HG03139 (cell line): ENCODE data around the gene CCDC24.

Experiments used
- ATAC-seq: cut with Tn5 transposase; IDR thresholded peaks from one replicate; pipeline ENCODE4 v1.9.1; 2021; ENCODE audit not compliant: unreplicated experiment

The CCDC24 gene

GRCh38 chr1:43991476-43992231 lies at the start of gene CCDC24:
TSS of gene CCDC24 (plus strand) at chr1:43991599. CDS start at chr1:43991879, 280 bp downstream.
- no peak for ATAC-seq

- no peak for ATAC-seq
Measured at GRCh38 chr1:43942411-43942810, 49.0 kb upstream of the CCDC24 start.

GRCh38 chr1:43944860-43945259 lies 46.5 kb upstream of the CCDC24 start:
- ATAC-seq, result no peak

GRCh38 chr1:43945674-43946235 lies 45.6 kb upstream of the CCDC24 start:
- ATAC-seq, result no peak

- peak; percentile 91 for ATAC-seq
Measured at GRCh38 chr1:43946236-43947060, 45.0 kb upstream of the CCDC24 start, which contains the start of gene IPO13. TSS of gene IPO13 (plus strand) at chr1:43946950. CDS start at chr1:43947601, 651 bp downstream.

- ATAC-seq, result no peak
Measured at GRCh38 chr1:43947061-43947873, 44.1 kb upstream of the CCDC24 start.

- no peak for ATAC-seq
Measured at GRCh38 chr1:43947874-43948437, 43.4 kb upstream of the CCDC24 start.

- ATAC-seq, result no peak
Measured at GRCh38 chr1:43949678-43950077, 41.7 kb upstream of the CCDC24 start.

GRCh38 chr1:43951021-43951985 lies 40.1 kb upstream of the CCDC24 start:
- ATAC-seq, result no peak

- ATAC-seq, result no peak
Measured at GRCh38 chr1:43952731-43953346, 38.6 kb upstream of the CCDC24 start.

- ATAC-seq, result no peak
Measured at GRCh38 chr1:43953361-43953760, 38.0 kb upstream of the CCDC24 start.

- no peak for ATAC-seq
Measured at GRCh38 chr1:43954036-43954435, 37.4 kb upstream of the CCDC24 start.

GRCh38 chr1:43956234-43956633 lies 35.2 kb upstream of the CCDC24 start:
- ATAC-seq, result no peak

- no peak for ATAC-seq
Measured at GRCh38 chr1:43957407-43958040, 33.9 kb upstream of the CCDC24 start.

GRCh38 chr1:43958351-43959255 lies 32.8 kb upstream of the CCDC24 start:
- ATAC-seq, result no peak

- no peak for ATAC-seq
Measured at GRCh38 chr1:43960798-43961197, 30.6 kb upstream of the CCDC24 start.

- no peak for ATAC-seq
Measured at GRCh38 chr1:43961692-43962091, 29.7 kb upstream of the CCDC24 start.
